Lower lobe of right lung (tissue), 2 donors: ENCODE results near the gene DYNC1I1. TPM values are rescaled to one million over a fixed set of nuclear protein-coding genes. Genes with fewer than 3 reads are reported as not detected.

Experiments
- ATAC-seq, 2 donors: fragments of 200-7000 bp; cut with Tn5 transposase; one replicate each; pipeline ENCODE4 v1.9.1; 2020 to 2022; ENCODE audit warnings: mild to moderate bottlenecking in 2 of 2, moderate library complexity in 2 of 2
- DNase-seq: peaks from one replicate; pipeline ENCODE4 v3.0.0-alpha.2; 2020
- H3K27ac ChIP-seq: fragments of 200-600 bp; one replicate; pipeline ENCODE4 v1.8.0; 2022
- H3K27me3 ChIP-seq: fragments of 200-600 bp; one replicate; pipeline ENCODE4 v1.8.0; 2022; ENCODE audit warnings: low read depth
- H3K36me3 ChIP-seq: fragments of 200-600 bp; one replicate; pipeline ENCODE4 v1.8.0; 2022; ENCODE audit warnings: mild to moderate bottlenecking
- H3K4me1 ChIP-seq: fragments of 200-600 bp; one replicate; pipeline ENCODE4 v1.8.0; 2022
- H3K4me3 ChIP-seq: fragments of 200-600 bp; one replicate; pipeline ENCODE4 v1.8.0; 2022; ENCODE audit warnings: mild to moderate bottlenecking
- H3K9me3 ChIP-seq: fragments of 200-600 bp; one replicate; pipeline ENCODE4 v1.8.0; 2022
- CTCF ChIP-seq: fragments of 200-600 bp; IDR thresholded peaks from one replicate; pipeline ENCODE4 v1.8.0; 2022; ENCODE audit warnings: antibody characterized with exemption, mild to moderate bottlenecking
- intact Hi-C: fragments of 100-400 bp; cut with DNase I; formaldehyde crosslinking; loops from one replicate; pipeline ENCODE4 v1.11.0; 2022
- total RNA-seq: library from RNA; stranded (reverse); fragmentation: NEBNext Ultra II Directional; extraction: Animal tissue kit (Norgen Biotek cat#: 25700); gene quantifications from one replicate; pipeline ENCODE4 v1.2.1, GENCODE V29; 2021
- donor health status: DM: no; HTN: yes; CAD: no; lungs with severe emphysema.

The DYNC1I1 gene
- total RNA-seq, 1 donor from 2014 or later = 1.3 TPM

GRCh38 chr7:95980706-95981105, 208.4 kb downstream of the DYNC1I1 start:
- no peaks in the 10 kb centered on the region for H3K36me3 ChIP-seq
- no peak for DNase-seq
- ATAC-seq = no peak
- intact Hi-C loops = no loop called here
- TF ChIP-seq CTCF = no peak
- no peaks in the 10 kb centered on the region for H3K27me3 ChIP-seq
- H3K4me3 ChIP-seq = no peak overlapping the region
- H3K27ac ChIP-seq = no peak overlapping the region
- H3K4me1 ChIP-seq = no peaks in the 10 kb centered on the region
- no peaks in the 10 kb centered on the region for H3K9me3 ChIP-seq

- Histone ChIP-seq H3K36me3 (no peaks in the 10 kb centered on the region), H3K27me3 (peaks cover 4% of the 10 kb centered on the region), H3K4me3 (no peak overlapping the region), H3K9me3 (no peaks in the 10 kb centered on the region), H3K4me1 (no peaks in the 10 kb centered on the region), H3K27ac (no peak overlapping the region)
- intact Hi-C loops = no loop called here
- no peak for DNase-seq
- TF ChIP-seq CTCF = no peak
- ATAC-seq = peak in 1 of 2 donors; percentile 73
Measured at GRCh38 chr7:95986178-95986764, 213.9 kb downstream of the DYNC1I1 start.

GRCh38 chr7:95989301-95989700, 216.9 kb downstream of the DYNC1I1 start:
- ATAC-seq (peak; percentile 52 to 61), DNase-seq (no peak)
- TF ChIP-seq CTCF = no peak
- H3K27me3 ChIP-seq = peaks cover 4% of the 10 kb centered on the region
- H3K36me3 ChIP-seq = no peaks in the 10 kb centered on the region
- H3K9me3 ChIP-seq = no peaks in the 10 kb centered on the region
- H3K4me3 ChIP-seq = no peak overlapping the region
- H3K4me1 ChIP-seq = no peaks in the 10 kb centered on the region
- intact Hi-C loops = no loop called here
- H3K27ac ChIP-seq = no peak overlapping the region

GRCh38 chr7:95993380-95993779, 221.0 kb downstream of the DYNC1I1 start:
- Histone ChIP-seq H3K4me1 (no peaks in the 10 kb centered on the region), H3K27me3 (peaks cover 4% of the 10 kb centered on the region), H3K9me3 (no peaks in the 10 kb centered on the region), H3K27ac (no peak overlapping the region), H3K4me3 (no peak overlapping the region), H3K36me3 (no peaks in the 10 kb centered on the region)
- no peak for ATAC-seq
- intact Hi-C loops = no loop called here
- DNase-seq = no peak
- no peak for TF ChIP-seq CTCF

- Histone ChIP-seq H3K4me1 (no peaks in the 10 kb centered on the region), H3K27ac (no peak overlapping the region), H3K27me3 (no peaks in the 10 kb centered on the region), H3K9me3 (no peaks in the 10 kb centered on the region), H3K36me3 (no peaks in the 10 kb centered on the region), H3K4me3 (no peak overlapping the region)
- ATAC-seq = no peak
- intact Hi-C loops = no loop called here
- no peak for DNase-seq
- no peak for TF ChIP-seq CTCF
Measured at GRCh38 chr7:95996174-95996573, 223.8 kb downstream of the DYNC1I1 start.
